GM12891 (cell line): ENCODE measurements around the gene ZNF282.

ENCODE experiments used
- PAX5 ChIP-seq: IDR thresholded peaks from 2 replicates; pipeline ENCODE4 v1.6.1; 2011; ENCODE audit warnings: low read length, moderate library complexity, mild to moderate bottlenecking; ENCODE audit not compliant: insufficient read depth, severe bottlenecking
- POLR2A ChIP-seq: IDR thresholded peaks from 2 replicates; pipeline ENCODE4 v1.6.1; 2011; ENCODE audit warnings: low read depth, low read length, control low read depth
- POLR2AphosphoS5 ChIP-seq: IDR thresholded peaks from 2 replicates; pipeline ENCODE4 v1.6.1; 2011; ENCODE audit warnings: low read depth, low read length, control low read depth
- TAF1 ChIP-seq: IDR thresholded peaks from 2 replicates; pipeline ENCODE4 v1.6.1; 2011; ENCODE audit warnings: low read depth, low read length, control low read depth

- peak; percentile 75 for TF ChIP-seq POLR2A
- peak; percentile 51; the same call in 1 of the 2 replicates for TF ChIP-seq POLR2AphosphoS5
- no peak for TF ChIP-seq PAX5
- TF ChIP-seq TAF1, result peak; percentile 54; the same call in 1 of the 2 replicates
Measured at GRCh38 chr7:149195180-149196150, at the start of gene ZNF282.
